Measurements from ENCODE around the gene ZRANB2. TPM values are rescaled to one million over a fixed set of nuclear protein-coding genes. Genes with fewer than 3 reads are reported as not detected.

Gene ZRANB2
- total RNA-seq, 1 experiment from 2014 or later = 67.9 TPM

DNA sequence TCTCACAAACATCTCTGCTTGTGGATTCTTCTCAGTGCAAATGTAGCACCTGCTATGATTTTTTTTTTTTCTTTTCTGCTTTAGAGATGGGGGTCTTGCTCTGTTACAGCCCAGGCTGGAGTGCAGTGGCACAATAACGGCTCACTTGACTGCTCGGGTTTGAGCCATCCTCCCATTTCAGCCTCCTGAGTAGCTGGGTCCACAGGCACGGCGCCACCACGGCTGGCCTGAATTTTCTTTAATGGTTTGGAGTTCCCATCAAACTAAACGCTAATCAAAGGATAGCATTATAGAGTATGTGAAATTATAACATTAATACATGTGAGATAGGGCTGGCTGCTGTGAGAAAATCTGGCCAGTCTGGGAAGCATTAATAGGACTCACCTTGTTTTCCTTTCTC lies 26.0 kb downstream of the ZRANB2 start:
- H4K20me1 ChIP-seq (ENCODE audit: insufficient read depth) = no peaks in the 10 kb centered on the region
- peaks cover 10 to 18% of the 10 kb centered on the region in 2 experiments; a peak in 3 of 4 replicates for H3K36me3 ChIP-seq (ENCODE audit: control insufficient read depth in 1 of 2, insufficient read depth in 2 of 2, low read length in 2 of 2)
- H3K9ac ChIP-seq (ENCODE audit: low read length) = no peak overlapping the region
- DNase-seq (ENCODE audit: low read depth, low spot score) (no peak), ATAC-seq (no peak)
- H3K9me2 ChIP-seq (ENCODE audit: insufficient read depth) = no peaks in the 10 kb centered on the region
- H2AFZ ChIP-seq (ENCODE audit: low read depth, low read length, poor library complexity, severe bottlenecking) = no peak overlapping the region
- intact Hi-C loops (cut with micrococcal nuclease) = loop anchor here (10.0 kb wide), 1 partner anchor 920 kb away; no protein-coding TSS in a partner anchor
- no peaks in the 10 kb centered on the region for H3K27me3 ChIP-seq (ENCODE audit: insufficient read depth, low read length)
- H3K27ac ChIP-seq (ENCODE audit: low read depth, low read length) = no peak overlapping the region
- RAD21 ChIA-PET (ENCODE audit: low non-redundant PET in 1 of 2, low total read pairs in 2 of 2, uncharacterized antibody in 2 of 2, unreplicated experiment in 2 of 2) = no interaction called here
- CTCF ChIA-PET = no interaction called here
- H3K4me3 ChIP-seq (replicated peaks in 1 of 2; ENCODE audit: low read depth in 1 of 2, low read length in 2 of 2) = no peak overlapping the region
- H3K4me2 ChIP-seq (ENCODE audit: low read length) = no peak overlapping the region
- TF ChIP-seq, protein P1, sequence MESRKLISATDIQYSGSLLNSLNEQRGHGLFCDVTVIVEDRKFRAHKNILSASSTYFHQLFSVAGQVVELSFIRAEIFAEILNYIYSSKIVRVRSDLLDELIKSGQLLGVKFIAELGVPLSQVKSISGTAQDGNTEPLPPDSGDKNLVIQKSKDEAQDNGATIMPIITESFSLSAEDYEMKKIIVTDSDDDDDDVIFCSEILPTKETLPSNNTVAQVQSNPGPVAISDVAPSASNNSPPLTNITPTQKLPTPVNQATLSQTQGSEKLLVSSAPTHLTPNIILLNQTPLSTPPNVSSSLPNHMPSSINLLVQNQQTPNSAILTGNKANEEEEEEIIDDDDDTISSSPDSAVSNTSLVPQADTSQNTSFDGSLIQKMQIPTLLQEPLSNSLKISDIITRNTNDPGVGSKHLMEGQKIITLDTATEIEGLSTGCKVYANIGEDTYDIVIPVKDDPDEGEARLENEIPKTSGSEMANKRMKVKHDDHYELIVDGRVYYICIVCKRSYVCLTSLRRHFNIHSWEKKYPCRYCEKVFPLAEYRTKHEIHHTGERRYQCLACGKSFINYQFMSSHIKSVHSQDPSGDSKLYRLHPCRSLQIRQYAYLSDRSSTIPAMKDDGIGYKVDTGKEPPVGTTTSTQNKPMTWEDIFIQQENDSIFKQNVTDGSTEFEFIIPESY (IDR thresholded peaks at IDR 0.05; ENCODE audit: extremely low read depth, insufficient replicate concordance, low read length) = no peak
- TF ChIP-seq ZFX (IDR thresholded peaks at IDR 0.05) = no peak
- no peak for TF ChIP-seq RAD21 (IDR thresholded peaks at IDR 0.05; ENCODE audit: low read depth)
- TF ChIP-seq SRF (IDR thresholded peaks at IDR 0.05; ENCODE audit: low read depth) = no peak
- no peak for TF ChIP-seq JUND (IDR thresholded peaks at IDR 0.05)
- no peak for TF ChIP-seq SP1 (IDR thresholded peaks at IDR 0.05; ENCODE audit: low read depth)
- TF ChIP-seq YY1 (IDR thresholded peaks at IDR 0.05; ENCODE audit: extremely low read depth, insufficient replicate concordance, low read depth, low read length) = no peak
- TF ChIP-seq ELF1 (IDR thresholded peaks at IDR 0.05; ENCODE audit: borderline replicate concordance, low read depth) = no peak
- no peak for TF ChIP-seq CEBPB (IDR thresholded peaks at IDR 0.05; ENCODE audit: low read depth)
- no peak for TF ChIP-seq POLR2A (IDR thresholded peaks at IDR 0.05; ENCODE audit: borderline replicate concordance, extremely low read depth, insufficient read depth, insufficient read length)
- TF ChIP-seq, protein P2, sequence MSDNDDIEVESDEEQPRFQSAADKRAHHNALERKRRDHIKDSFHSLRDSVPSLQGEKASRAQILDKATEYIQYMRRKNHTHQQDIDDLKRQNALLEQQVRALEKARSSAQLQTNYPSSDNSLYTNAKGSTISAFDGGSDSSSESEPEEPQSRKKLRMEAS (IDR thresholded peaks at IDR 0.05) = no peak
- TF ChIP-seq EZH2phosphoT487 (IDR thresholded peaks at IDR 0.05; ENCODE audit: borderline replicate concordance) = no peak
- TF ChIP-seq, protein P3, sequence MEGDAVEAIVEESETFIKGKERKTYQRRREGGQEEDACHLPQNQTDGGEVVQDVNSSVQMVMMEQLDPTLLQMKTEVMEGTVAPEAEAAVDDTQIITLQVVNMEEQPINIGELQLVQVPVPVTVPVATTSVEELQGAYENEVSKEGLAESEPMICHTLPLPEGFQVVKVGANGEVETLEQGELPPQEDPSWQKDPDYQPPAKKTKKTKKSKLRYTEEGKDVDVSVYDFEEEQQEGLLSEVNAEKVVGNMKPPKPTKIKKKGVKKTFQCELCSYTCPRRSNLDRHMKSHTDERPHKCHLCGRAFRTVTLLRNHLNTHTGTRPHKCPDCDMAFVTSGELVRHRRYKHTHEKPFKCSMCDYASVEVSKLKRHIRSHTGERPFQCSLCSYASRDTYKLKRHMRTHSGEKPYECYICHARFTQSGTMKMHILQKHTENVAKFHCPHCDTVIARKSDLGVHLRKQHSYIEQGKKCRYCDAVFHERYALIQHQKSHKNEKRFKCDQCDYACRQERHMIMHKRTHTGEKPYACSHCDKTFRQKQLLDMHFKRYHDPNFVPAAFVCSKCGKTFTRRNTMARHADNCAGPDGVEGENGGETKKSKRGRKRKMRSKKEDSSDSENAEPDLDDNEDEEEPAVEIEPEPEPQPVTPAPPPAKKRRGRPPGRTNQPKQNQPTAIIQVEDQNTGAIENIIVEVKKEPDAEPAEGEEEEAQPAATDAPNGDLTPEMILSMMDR (IDR thresholded peaks at IDR 0.05 in 2 of 3, conservative IDR thresholded peaks at IDR 0.05 in 1 of 3; ENCODE audit: borderline replicate concordance in 1 of 3, insufficient read depth in 1 of 3, low read depth in 2 of 3, low read length in 2 of 3) = no peak
- TF ChIP-seq ZNF274 (IDR thresholded peaks at IDR 0.05; ENCODE audit: low read depth, low read length) = no peak
- TF ChIP-seq, protein P4, sequence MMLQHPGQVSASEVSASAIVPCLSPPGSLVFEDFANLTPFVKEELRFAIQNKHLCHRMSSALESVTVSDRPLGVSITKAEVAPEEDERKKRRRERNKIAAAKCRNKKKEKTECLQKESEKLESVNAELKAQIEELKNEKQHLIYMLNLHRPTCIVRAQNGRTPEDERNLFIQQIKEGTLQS (IDR thresholded peaks at IDR 0.05) = no peak
- no peak for TF ChIP-seq TCF7L2 (IDR thresholded peaks at IDR 0.05; ENCODE audit: borderline replicate concordance, extremely low read depth, insufficient read depth, insufficient read length)
- H3K4me1 ChIP-seq (ENCODE audit: control insufficient read depth in 1 of 2, insufficient read depth in 2 of 2, low read length in 2 of 2) = no peaks in the 10 kb centered on the region
- no peaks in the 10 kb centered on the region for H3K9me3 ChIP-seq (ENCODE audit: control insufficient read depth in 1 of 2, insufficient read depth in 1 of 2, low read depth in 1 of 2, low read length in 2 of 2)
- POLR2A ChIA-PET = no interaction called here
- no peaks in the 10 kb centered on the region for H3K79me2 ChIP-seq (ENCODE audit: insufficient read depth, low read length)
- BruUV-seq (replicated peaks) = no TSS peak
